ENCODE data around the gene KRT15. TPM values are rescaled to one million over a fixed set of nuclear protein-coding genes. Genes with fewer than 3 reads are reported as not detected.

KRT15 gene
- total RNA-seq, 1 experiment from 2014 or later, result not detected

DNA sequence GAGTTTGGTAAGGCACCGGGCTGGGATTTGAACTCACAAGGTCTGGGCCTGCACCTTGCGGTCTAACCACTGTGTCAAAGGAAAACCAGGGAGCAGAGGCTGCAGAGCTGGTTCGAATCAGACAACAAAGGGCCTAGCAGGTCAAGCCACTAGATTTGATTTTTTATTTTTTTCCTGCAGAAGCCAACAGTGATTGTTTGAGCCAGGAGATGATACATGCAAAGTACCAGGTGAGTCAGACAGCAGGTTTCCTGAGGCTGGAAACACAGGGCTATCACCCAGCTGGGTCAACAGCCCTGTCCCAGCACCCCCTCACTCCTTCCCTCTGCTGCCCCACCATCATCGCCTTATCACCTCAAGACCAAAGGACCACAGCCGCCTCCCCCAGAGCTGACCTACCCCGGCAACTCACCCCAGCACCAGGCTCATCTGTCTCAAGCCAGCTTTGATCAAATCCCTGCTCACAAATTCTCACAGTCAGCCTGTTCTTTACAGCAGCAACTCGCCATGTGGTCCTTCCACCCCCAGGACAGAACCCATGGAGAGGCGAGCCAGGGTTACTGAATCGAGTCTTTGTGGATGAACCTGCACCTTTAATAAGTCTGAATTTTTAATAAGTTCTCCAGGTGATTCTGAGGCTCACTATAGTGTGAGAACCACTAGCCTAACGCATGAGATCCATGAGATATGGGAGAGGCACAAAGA, 22.4 kb upstream of the KRT15 start:
- no peaks in the 10 kb centered on the region for H3K9me3 ChIP-seq (ENCODE audit: low read length)
- no peak overlapping the region for H3K9ac ChIP-seq (ENCODE audit: low read length)
- H2AFZ ChIP-seq (ENCODE audit: low read length), result no peak overlapping the region
- H3K4me1 ChIP-seq (ENCODE audit: low read length), result peaks cover 10% of the 10 kb centered on the region
- no peaks in the 10 kb centered on the region for H3K79me2 ChIP-seq (ENCODE audit: low read length)
- H3K36me3 ChIP-seq (ENCODE audit: insufficient read depth, low read length), result no peaks in the 10 kb centered on the region
- H3K9me2 ChIP-seq (replicated peaks; ENCODE audit: insufficient read depth, low read length), result no peaks in the 10 kb centered on the region
- H3K4me2 ChIP-seq (ENCODE audit: low read depth, low read length, poor library complexity, severe bottlenecking), result no peak overlapping the region
- no peaks in the 10 kb centered on the region for H4K20me1 ChIP-seq (ENCODE audit: insufficient read depth, low read depth, low read length)
- no peak overlapping the region for H3K27ac ChIP-seq (ENCODE audit: low read length)
- no peaks in the 10 kb centered on the region for H3K27me3 ChIP-seq (ENCODE audit: low read length)
- no peak for DNase-seq
- no peak overlapping the region for H3K4me3 ChIP-seq (ENCODE audit: low read length)

DNA sequence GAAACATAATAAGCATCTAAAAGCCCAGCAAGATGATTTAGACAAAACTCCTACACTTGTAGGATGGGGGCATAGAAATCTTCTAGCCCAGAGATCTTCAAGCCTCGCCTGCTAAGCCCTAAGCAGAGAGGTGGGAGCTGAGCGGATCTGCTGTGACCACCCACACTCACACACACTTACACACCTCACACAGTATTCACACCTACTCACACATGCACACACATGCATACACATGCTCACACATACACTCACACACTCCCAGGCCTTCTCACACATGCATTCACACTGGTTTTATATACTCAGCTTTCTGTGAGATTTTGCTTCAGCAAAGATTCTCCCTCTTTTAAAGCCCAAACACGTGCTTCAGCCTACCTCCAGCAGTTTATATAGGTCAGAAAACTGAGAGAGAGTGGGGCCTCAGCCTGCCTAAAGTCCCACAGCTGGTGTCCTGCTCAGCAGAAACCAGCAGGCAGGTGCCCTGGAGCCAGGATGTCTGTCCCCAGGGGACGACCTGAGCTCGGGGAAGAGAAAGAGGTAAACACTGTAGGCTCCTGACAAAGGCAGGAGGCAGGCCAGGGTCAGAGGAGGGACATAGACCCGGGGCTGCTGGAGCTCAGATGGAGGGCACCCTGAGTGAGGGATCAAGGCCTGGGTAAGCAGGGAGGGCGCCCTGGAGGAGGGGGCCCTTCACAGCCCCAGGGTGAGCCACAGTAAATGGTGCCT, 21.4 kb upstream of the KRT15 start:
- H3K9me2 ChIP-seq (replicated peaks; ENCODE audit: insufficient read depth, low read length), result no peaks in the 10 kb centered on the region
- H3K9ac ChIP-seq (ENCODE audit: low read length), result no peak overlapping the region
- H3K4me2 ChIP-seq (ENCODE audit: low read depth, low read length, poor library complexity, severe bottlenecking), result no peak overlapping the region
- H3K4me1 ChIP-seq (ENCODE audit: low read length), result peaks cover 10% of the 10 kb centered on the region
- H3K9me3 ChIP-seq (ENCODE audit: low read length), result no peaks in the 10 kb centered on the region
- no peaks in the 10 kb centered on the region for H4K20me1 ChIP-seq (ENCODE audit: insufficient read depth, low read depth, low read length)
- H3K79me2 ChIP-seq (ENCODE audit: low read length), result no peaks in the 10 kb centered on the region
- no peak overlapping the region for H3K4me3 ChIP-seq (ENCODE audit: low read length)
- H3K36me3 ChIP-seq (ENCODE audit: insufficient read depth, low read length), result no peaks in the 10 kb centered on the region
- H2AFZ ChIP-seq (ENCODE audit: low read length), result no peak overlapping the region
- H3K27ac ChIP-seq (ENCODE audit: low read length), result no peak overlapping the region
- DNase-seq, result no peak
- no peaks in the 10 kb centered on the region for H3K27me3 ChIP-seq (ENCODE audit: low read length)

DNA sequence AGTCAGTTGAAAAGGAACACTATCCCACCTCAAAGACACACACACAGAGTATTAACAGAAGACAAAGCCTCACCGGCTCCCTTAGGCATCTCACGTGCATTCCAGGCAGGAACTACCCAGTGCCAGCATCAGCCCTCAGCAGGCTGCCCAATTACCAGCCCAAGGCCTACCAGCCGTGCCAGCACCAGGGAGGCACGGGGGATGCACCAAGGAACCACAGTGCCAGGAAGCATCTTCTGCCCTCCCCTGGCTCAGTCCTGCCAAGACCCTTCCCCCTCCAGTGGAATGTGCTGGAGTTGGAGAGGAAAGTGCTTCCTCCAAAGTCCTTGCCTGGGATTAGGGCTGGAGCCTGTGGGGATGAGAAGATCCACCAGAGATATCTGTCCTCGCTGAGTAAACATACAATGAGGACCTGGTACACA, 20.4 kb upstream of the KRT15 start:
- no peaks in the 10 kb centered on the region for H3K27me3 ChIP-seq (ENCODE audit: low read length)
- H3K79me2 ChIP-seq (ENCODE audit: low read length), result no peaks in the 10 kb centered on the region
- no peak overlapping the region for H3K27ac ChIP-seq (ENCODE audit: low read length)
- H3K4me2 ChIP-seq (ENCODE audit: low read depth, low read length, poor library complexity, severe bottlenecking), result no peak overlapping the region
- no peaks in the 10 kb centered on the region for H4K20me1 ChIP-seq (ENCODE audit: insufficient read depth, low read depth, low read length)
- no peaks in the 10 kb centered on the region for H3K9me3 ChIP-seq (ENCODE audit: low read length)
- no peak overlapping the region for H3K4me3 ChIP-seq (ENCODE audit: low read length)
- H3K9ac ChIP-seq (ENCODE audit: low read length), result no peak overlapping the region
- H3K36me3 ChIP-seq (ENCODE audit: insufficient read depth, low read length), result no peaks in the 10 kb centered on the region
- peaks cover 10% of the 10 kb centered on the region for H3K4me1 ChIP-seq (ENCODE audit: low read length)
- DNase-seq, result no peak
- no peaks in the 10 kb centered on the region for H3K9me2 ChIP-seq (replicated peaks; ENCODE audit: insufficient read depth, low read length)
- H2AFZ ChIP-seq (ENCODE audit: low read length), result no peak overlapping the region

DNA sequence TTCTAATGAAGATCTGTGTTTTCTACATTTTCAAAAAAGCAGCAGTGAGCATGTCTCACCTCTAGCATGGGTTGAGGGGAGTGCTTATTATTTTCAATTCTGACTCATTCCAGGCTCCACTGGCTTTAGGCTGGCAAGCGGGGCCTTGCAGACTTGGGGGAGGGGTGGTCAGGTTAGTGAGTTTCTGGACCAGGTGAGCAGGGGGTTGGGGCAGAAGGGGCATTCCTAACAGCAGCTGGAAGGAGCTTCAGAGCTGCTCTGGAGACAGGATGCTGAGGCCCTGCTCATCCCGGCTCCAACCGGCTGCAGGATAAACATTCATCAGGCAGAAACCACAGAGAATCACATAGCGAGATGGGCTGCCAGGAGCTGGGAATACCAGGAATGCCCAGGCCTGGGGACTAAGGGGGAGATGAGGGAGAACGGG, 19.9 kb upstream of the KRT15 start:
- Histone ChIP-seq H3K79me2 (ENCODE audit: low read length) (no peaks in the 10 kb centered on the region), H3K4me2 (ENCODE audit: low read depth, low read length, poor library complexity, severe bottlenecking) (no peak overlapping the region), H3K9ac (ENCODE audit: low read length) (no peak overlapping the region)

DNA sequence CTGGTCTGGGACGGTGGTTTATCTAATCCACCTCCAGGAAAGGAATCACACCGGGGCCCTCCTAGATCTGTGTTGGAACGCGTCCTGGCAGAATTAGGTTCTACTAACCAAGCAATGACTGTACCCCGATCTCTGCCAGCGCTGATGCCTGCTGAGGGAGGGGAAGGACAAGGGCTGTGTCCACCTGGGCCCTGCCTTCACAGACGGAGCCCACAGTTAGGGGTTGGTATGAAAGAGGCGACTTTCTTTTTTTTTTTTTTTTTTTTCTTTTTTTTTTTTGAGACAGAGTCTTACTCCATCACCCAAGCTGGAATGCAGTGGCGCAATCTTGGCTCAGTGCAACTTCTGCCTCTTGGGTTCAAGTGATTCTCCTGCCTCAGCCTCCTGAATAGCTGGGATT, 19.3 kb upstream of the KRT15 start:
- Histone ChIP-seq H4K20me1 (ENCODE audit: insufficient read depth, low read depth, low read length) (no peaks in the 10 kb centered on the region), H3K27ac (ENCODE audit: low read length) (no peak overlapping the region), H3K9ac (ENCODE audit: low read length) (no peak overlapping the region), H3K4me3 (ENCODE audit: low read length) (no peak overlapping the region), H3K9me2 (replicated peaks; ENCODE audit: insufficient read depth, low read length) (no peaks in the 10 kb centered on the region), H3K4me2 (ENCODE audit: low read depth, low read length, poor library complexity, severe bottlenecking) (no peak overlapping the region), H2AFZ (ENCODE audit: low read length) (no peak overlapping the region), H3K36me3 (ENCODE audit: insufficient read depth, low read length) (no peaks in the 10 kb centered on the region), H3K4me1 (ENCODE audit: low read length) (peaks cover 9% of the 10 kb centered on the region), H3K9me3 (ENCODE audit: low read length) (no peaks in the 10 kb centered on the region), H3K27me3 (ENCODE audit: low read length) (no peaks in the 10 kb centered on the region), H3K79me2 (ENCODE audit: low read length) (no peaks in the 10 kb centered on the region)
- no peak for DNase-seq

More for the DNA sequence above, 19.9 kb upstream of the KRT15 start:
- Histone ChIP-seq H3K4me1 (ENCODE audit: low read length) (peaks cover 10% of the 10 kb centered on the region), H3K9me3 (ENCODE audit: low read length) (no peaks in the 10 kb centered on the region), H2AFZ (ENCODE audit: low read length) (no peak overlapping the region), H3K4me3 (ENCODE audit: low read length) (no peak overlapping the region), H3K36me3 (ENCODE audit: insufficient read depth, low read length) (no peaks in the 10 kb centered on the region), H3K27me3 (ENCODE audit: low read length) (no peaks in the 10 kb centered on the region), H3K27ac (ENCODE audit: low read length) (no peak overlapping the region), H4K20me1 (ENCODE audit: insufficient read depth, low read depth, low read length) (no peaks in the 10 kb centered on the region), H3K9me2 (replicated peaks; ENCODE audit: insufficient read depth, low read length) (no peaks in the 10 kb centered on the region)
- no peak for DNase-seq

DNA sequence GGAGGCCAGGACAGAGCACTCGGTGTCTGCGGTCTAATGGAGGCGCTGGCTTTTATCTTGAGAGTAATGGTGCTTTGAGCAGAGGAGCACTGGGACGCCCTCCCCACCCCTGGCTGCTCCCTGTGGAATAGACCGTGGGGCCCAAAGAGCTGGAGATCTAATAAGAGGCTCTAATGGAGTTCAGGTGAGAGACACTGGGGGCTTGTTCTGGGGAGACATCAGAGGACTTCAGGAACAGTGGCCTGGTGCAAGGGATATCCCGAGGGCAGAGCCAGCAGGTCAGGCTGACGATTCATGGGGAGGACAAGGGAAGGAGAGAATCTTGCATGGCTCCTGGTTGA, 18.9 kb upstream of the KRT15 start:
- DNase-seq, result no peak

DNA sequence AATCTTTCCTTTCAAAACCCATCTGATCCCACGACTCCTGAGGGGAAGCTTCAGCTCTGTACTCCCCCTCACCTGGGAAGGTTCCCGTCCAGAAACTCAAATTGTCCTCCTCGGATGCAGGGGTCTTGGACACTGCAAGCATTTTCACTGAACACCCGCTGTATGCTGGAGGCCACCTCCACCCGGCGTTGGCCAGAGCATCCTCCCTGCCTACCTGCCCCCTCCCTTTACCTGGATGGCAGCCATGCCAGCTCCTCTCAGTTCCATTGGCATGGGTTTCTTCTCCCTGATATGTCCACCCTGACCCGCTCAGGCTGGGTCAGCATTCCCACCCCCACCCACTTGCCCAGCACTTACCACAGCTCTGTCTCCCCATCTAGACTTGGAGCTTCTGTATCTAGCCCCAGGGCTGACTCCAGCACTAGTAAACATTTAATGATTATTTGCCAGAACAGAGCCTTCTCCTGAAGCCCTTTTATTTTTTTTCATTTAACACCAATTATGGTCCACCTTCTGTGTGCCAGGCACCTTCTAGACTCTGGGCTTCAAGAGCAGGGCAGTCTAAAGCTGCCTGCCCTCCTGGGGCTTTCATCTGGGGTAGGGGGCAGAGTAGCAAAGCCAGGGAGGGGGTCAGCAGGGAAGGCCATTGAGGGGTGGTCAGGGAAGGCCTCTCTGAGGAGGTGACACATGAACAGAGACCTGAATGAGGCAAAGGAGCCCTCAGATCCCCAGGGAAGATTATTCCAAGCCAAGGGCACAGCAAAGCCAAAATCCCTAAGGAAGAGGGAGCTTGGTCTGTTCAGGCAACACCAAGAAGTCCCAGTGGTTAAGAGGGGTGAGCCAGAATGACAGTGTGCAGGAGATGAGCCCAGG, 18.3 kb upstream of the KRT15 start:
- DNase-seq, result no peak
- Histone ChIP-seq H3K9me2 (replicated peaks; ENCODE audit: insufficient read depth, low read length) (no peaks in the 10 kb centered on the region), H3K4me3 (ENCODE audit: low read length) (no peak overlapping the region), H3K9ac (ENCODE audit: low read length) (no peak overlapping the region), H3K27me3 (ENCODE audit: low read length) (no peaks in the 10 kb centered on the region), H3K4me1 (ENCODE audit: low read length) (no peaks in the 10 kb centered on the region), H4K20me1 (ENCODE audit: insufficient read depth, low read depth, low read length) (no peaks in the 10 kb centered on the region), H3K9me3 (ENCODE audit: low read length) (no peaks in the 10 kb centered on the region), H3K27ac (ENCODE audit: low read length) (no peak overlapping the region), H3K79me2 (ENCODE audit: low read length) (no peaks in the 10 kb centered on the region), H3K4me2 (ENCODE audit: low read depth, low read length, poor library complexity, severe bottlenecking) (no peak overlapping the region), H2AFZ (ENCODE audit: low read length) (no peak overlapping the region), H3K36me3 (ENCODE audit: insufficient read depth, low read length) (no peaks in the 10 kb centered on the region)

More for the DNA sequence above, 18.9 kb upstream of the KRT15 start:
- Histone ChIP-seq H3K79me2 (ENCODE audit: low read length) (no peaks in the 10 kb centered on the region), H3K4me3 (ENCODE audit: low read length) (no peak overlapping the region), H3K27me3 (ENCODE audit: low read length) (no peaks in the 10 kb centered on the region), H3K36me3 (ENCODE audit: insufficient read depth, low read length) (no peaks in the 10 kb centered on the region), H3K4me2 (ENCODE audit: low read depth, low read length, poor library complexity, severe bottlenecking) (no peak overlapping the region), H4K20me1 (ENCODE audit: insufficient read depth, low read depth, low read length) (no peaks in the 10 kb centered on the region), H3K9me2 (replicated peaks; ENCODE audit: insufficient read depth, low read length) (no peaks in the 10 kb centered on the region), H3K9ac (ENCODE audit: low read length) (no peak overlapping the region), H3K9me3 (ENCODE audit: low read length) (no peaks in the 10 kb centered on the region), H3K27ac (ENCODE audit: low read length) (no peak overlapping the region), H3K4me1 (ENCODE audit: low read length) (peaks cover 5% of the 10 kb centered on the region), H2AFZ (ENCODE audit: low read length) (no peak overlapping the region)

Measured in Karpas-422 (cell line).